Sigmoid colon (tissue), 7 donors: ENCODE results near the gene CACNA1C. TPM values are rescaled to one million over a fixed set of nuclear protein-coding genes. Genes with fewer than 3 reads are reported as not detected.

Experiments used
- DNase-seq: peaks from one replicate; pipeline ENCODE4 v3.0.0-alpha.2; 2019
- H3K27ac ChIP-seq, 4 donors: fragments of 200-600 bp; sonication (generic); one replicate each; pipeline ENCODE4 v1.5.1; 2016 to 2019; ENCODE audit warnings: mild to moderate bottlenecking in 1 of 4
- H3K27me3 ChIP-seq, 3 donors: fragments of 200-600 bp; sonication (generic); one replicate each; pipeline ENCODE4 v1.5.1; 2019; ENCODE audit warnings: mild to moderate bottlenecking in 1 of 3
- H3K36me3 ChIP-seq, 4 donors: fragments of 200-600 bp; sonication (generic); one replicate each; pipeline ENCODE4 v1.5.1; 2016 to 2019
- H3K4me1 ChIP-seq, 4 donors: fragments of 200-600 bp; sonication (generic); one replicate each; pipeline ENCODE4 v1.5.1; 2017 to 2019
- H3K4me3 ChIP-seq, 4 donors: fragments of 200-600 bp; sonication (generic); one replicate each; pipeline ENCODE4 v1.5.1; 2017 to 2019; ENCODE audit warnings: mild to moderate bottlenecking in 2 of 4, moderate library complexity in 1 of 4
- H3K9me3 ChIP-seq, 4 donors: fragments of 200-600 bp in 3 of 4; sonication (generic) in 3 of 4; one replicate each; pipeline versions ENCODE4 v1.5.1 to v1.6.1; 2013 to 2019
- EP300 ChIP-seq, 4 donors: sonication (generic); formaldehyde crosslinking; IDR thresholded peaks; one replicate each; pipeline ENCODE4 v1.6.1; 2017; ENCODE audit warnings: antibody characterized with exemption in 4 of 4
- POLR2A ChIP-seq, 2 donors: fragments of 450-650 bp; IDR thresholded peaks; one replicate each; pipeline ENCODE4 v1.6.1; 2016; ENCODE audit warnings: antibody characterized with exemption in 2 of 2, mild to moderate bottlenecking in 2 of 2, moderate library complexity in 2 of 2
- POLR2AphosphoS5 ChIP-seq, 4 donors: sonication (generic); formaldehyde crosslinking; IDR thresholded peaks; one replicate each; pipeline ENCODE4 v1.6.1; 2017; ENCODE audit warnings: antibody characterized with exemption in 4 of 4
- WGBS, 2 donors: extraction: QIAGEN DNeasy Blood & Tissue Kit; methylation state at CpG; one replicate each; pipeline ENCODE4 v1.1.7; 2013; 5-methylcytosine and 5-hydroxymethylcytosine counted together
- intact Hi-C: fragments of 100-400 bp; cut with DNase I; formaldehyde crosslinking; loops from one replicate; pipeline ENCODE4 v1.15.1; 2023
- polyA plus RNA-seq, 3 donors: library from polyadenylated mRNA; stranded (reverse); fragments of 200-250 nt; gene quantifications; one replicate each; pipeline ENCODE4 v1.2.3, GENCODE V29; 2013
- total RNA-seq, 4 donors: library from RNA; depleted of rRNA; stranded (reverse); fragments of >200 nt; gene quantifications; one replicate each; pipeline ENCODE4 v1.1.0, GENCODE V29; 2016
- TF ChIP-seq, protein P1 (sequence below), 4 experiments: fragments of 450-650 bp in 3 of 4; fragments of 200-600 bp in 1 of 4; IDR thresholded peaks; one replicate each; pipeline ENCODE4 v1.5.1; 2016 to 2019; ENCODE audit warnings: antibody characterized with exemption in 4 of 4, mild to moderate bottlenecking in 3 of 4, moderate library complexity in 2 of 4
- donor health status: healthy with polysubstance abuse.
- donor health status: Bipolar disorder and iron deficiency.
- donor health status: healthy.

Gene CACNA1C
- total and polyA plus RNA-seq, 7 donors = 0.46 to 213 (median 62.0) TPM

DNA sequence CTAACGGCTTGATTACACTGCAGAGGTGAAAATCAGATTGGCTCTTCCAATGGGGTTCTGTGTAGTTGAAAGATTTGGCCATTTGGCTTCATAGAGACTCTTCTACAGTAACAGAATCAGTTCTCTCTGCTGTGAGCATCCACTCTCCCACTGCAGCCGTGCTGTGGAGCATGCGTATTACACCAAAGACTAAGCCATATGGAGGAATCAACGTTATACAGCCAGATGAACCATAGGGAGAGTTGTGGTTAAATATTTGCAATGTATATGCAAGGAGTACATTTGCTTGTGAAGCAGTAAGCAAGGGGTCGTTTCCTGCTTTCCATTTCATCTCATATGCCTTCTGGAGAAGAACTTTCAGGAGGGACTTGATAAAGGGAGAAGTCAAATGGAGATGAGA is 410.9 kb downstream of the CACNA1C start:
- DNase-seq = no peak
- Histone ChIP-seq H3K27me3 (no peaks in the 10 kb centered on the region), H3K4me3 (no peak overlapping the region), H3K9me3 (no peaks in the 10 kb centered on the region), H3K4me1 (no peaks in the 10 kb centered on the region), H3K27ac (no peak overlapping the region), H3K36me3 (peaks cover 6 to 79% (median 22%) of the 10 kb centered on the region in 4 donors)
- TF ChIP-seq POLR2A (IDR thresholded peaks at IDR 0.05) (no peak), EP300 (IDR thresholded peaks at IDR 0.05) (no peak), POLR2AphosphoS5 (IDR thresholded peaks at IDR 0.05) (no peak)
- TF ChIP-seq, protein P1, sequence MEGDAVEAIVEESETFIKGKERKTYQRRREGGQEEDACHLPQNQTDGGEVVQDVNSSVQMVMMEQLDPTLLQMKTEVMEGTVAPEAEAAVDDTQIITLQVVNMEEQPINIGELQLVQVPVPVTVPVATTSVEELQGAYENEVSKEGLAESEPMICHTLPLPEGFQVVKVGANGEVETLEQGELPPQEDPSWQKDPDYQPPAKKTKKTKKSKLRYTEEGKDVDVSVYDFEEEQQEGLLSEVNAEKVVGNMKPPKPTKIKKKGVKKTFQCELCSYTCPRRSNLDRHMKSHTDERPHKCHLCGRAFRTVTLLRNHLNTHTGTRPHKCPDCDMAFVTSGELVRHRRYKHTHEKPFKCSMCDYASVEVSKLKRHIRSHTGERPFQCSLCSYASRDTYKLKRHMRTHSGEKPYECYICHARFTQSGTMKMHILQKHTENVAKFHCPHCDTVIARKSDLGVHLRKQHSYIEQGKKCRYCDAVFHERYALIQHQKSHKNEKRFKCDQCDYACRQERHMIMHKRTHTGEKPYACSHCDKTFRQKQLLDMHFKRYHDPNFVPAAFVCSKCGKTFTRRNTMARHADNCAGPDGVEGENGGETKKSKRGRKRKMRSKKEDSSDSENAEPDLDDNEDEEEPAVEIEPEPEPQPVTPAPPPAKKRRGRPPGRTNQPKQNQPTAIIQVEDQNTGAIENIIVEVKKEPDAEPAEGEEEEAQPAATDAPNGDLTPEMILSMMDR (IDR thresholded peaks at IDR 0.05) = no peak
- intact Hi-C loops = no loop called here
- WGBS, 2 donors = 70 to 76% methylated on average over 5 of the region's 5 CpGs

GRCh38 chr12:2465681-2466080 is 412.9 kb downstream of the CACNA1C start:
- TF ChIP-seq POLR2AphosphoS5 (IDR thresholded peaks at IDR 0.05) (no peak), EP300 (IDR thresholded peaks at IDR 0.05) (no peak), POLR2A (IDR thresholded peaks at IDR 0.05) (no peak)
- TF ChIP-seq, protein P1 (IDR thresholded peaks at IDR 0.05) = no peak
- H3K27me3 ChIP-seq = no peaks in the 10 kb centered on the region
- no peaks in the 10 kb centered on the region for H3K9me3 ChIP-seq
- H3K27ac ChIP-seq = no peak overlapping the region
- H3K4me3 ChIP-seq = no peak overlapping the region
- H3K36me3 ChIP-seq = peaks cover 4 to 64% (median 14%) of the 10 kb centered on the region in 4 donors
- no peaks in the 10 kb centered on the region for H3K4me1 ChIP-seq
- 89% methylated on average over 10 of the region's 10 CpGs for WGBS, 2 donors
- DNase-seq = no peak
- intact Hi-C loops = no loop called here

GRCh38 chr12:2466211-2466610 is 413.4 kb downstream of the CACNA1C start:
- 65 to 80% methylated on average over 3 of the region's 3 CpGs for WGBS, 2 donors
- TF ChIP-seq POLR2A (IDR thresholded peaks at IDR 0.05) = no peak
- TF ChIP-seq POLR2AphosphoS5 (IDR thresholded peaks at IDR 0.05) = no peak
- TF ChIP-seq EP300 (IDR thresholded peaks at IDR 0.05) = no peak
- TF ChIP-seq, protein P1 (IDR thresholded peaks at IDR 0.05) = no peak
- intact Hi-C loops = no loop called here
- Histone ChIP-seq H3K27ac (no peak overlapping the region), H3K36me3 (peaks cover 0 to 62% (median 11%) of the 10 kb centered on the region in 4 donors), H3K27me3 (no peaks in the 10 kb centered on the region), H3K4me3 (no peak overlapping the region), H3K9me3 (no peaks in the 10 kb centered on the region), H3K4me1 (no peaks in the 10 kb centered on the region)
- DNase-seq = no peak

GRCh38 chr12:2467447-2468195 is 414.8 kb downstream of the CACNA1C start:
- Histone ChIP-seq H3K4me1 (no peaks in the 10 kb centered on the region), H3K27ac (no peak overlapping the region), H3K27me3 (no peaks in the 10 kb centered on the region), H3K4me3 (no peak overlapping the region), H3K36me3 (peaks cover 0 to 51% (median 8%) of the 10 kb centered on the region in 4 donors), H3K9me3 (no peaks in the 10 kb centered on the region)
- WGBS, 2 donors = 86 to 94% methylated on average over 17 of the region's 17 CpGs
- DNase-seq = no peak
- intact Hi-C loops = no loop called here
- TF ChIP-seq POLR2AphosphoS5 (IDR thresholded peaks at IDR 0.05) = no peak
- TF ChIP-seq, protein P1 (IDR thresholded peaks at IDR 0.05) = no peak
- TF ChIP-seq EP300 (IDR thresholded peaks at IDR 0.05) = no peak
- no peak for TF ChIP-seq POLR2A (IDR thresholded peaks at IDR 0.05)
